Stimulated activated CD4-positive, alpha-beta T cell treated with anti-CD3 and anti-CD28 coated beads, TNF-alpha, amount 100 ng/mL, for 48 hours (primary cell): ENCODE measurements around the gene EXOC3L2.

Experiments
- DNase-seq, 3 donors: peaks; one replicate each; pipeline ENCODE4 v3.0.0-alpha.2; 2020; ENCODE audit warnings: low read depth in 3 of 3

The EXOC3L2 gene

GRCh38 chr19:45179892-45180370 is 65.3 kb downstream of the EXOC3L2 start:
- DNase-seq: no peak

- DNase-seq: no peak
Observed at GRCh38 chr19:45179072-45179891, 65.9 kb downstream of the EXOC3L2 start.

- peak; percentile 99 to 100 (median 99) for DNase-seq
Observed at GRCh38 chr19:45178262-45179071, 66.7 kb downstream of the EXOC3L2 start, which contains the start of gene BLOC1S3. Gene BLOC1S3, plus strand, starts transcription at chr19:45178784. Its CDS starts 513 bp downstream, at chr19:45179297.

GRCh38 chr19:45177817-45178261 is 67.4 kb downstream of the EXOC3L2 start, which contains the start of gene TRAPPC6A:
Gene TRAPPC6A, minus strand, starts transcription at chr19:45178237. Its CDS starts 19 bp downstream, at chr19:45178218.
- DNase-seq: peak in 1 of 3 donors; percentile 43

DNA sequence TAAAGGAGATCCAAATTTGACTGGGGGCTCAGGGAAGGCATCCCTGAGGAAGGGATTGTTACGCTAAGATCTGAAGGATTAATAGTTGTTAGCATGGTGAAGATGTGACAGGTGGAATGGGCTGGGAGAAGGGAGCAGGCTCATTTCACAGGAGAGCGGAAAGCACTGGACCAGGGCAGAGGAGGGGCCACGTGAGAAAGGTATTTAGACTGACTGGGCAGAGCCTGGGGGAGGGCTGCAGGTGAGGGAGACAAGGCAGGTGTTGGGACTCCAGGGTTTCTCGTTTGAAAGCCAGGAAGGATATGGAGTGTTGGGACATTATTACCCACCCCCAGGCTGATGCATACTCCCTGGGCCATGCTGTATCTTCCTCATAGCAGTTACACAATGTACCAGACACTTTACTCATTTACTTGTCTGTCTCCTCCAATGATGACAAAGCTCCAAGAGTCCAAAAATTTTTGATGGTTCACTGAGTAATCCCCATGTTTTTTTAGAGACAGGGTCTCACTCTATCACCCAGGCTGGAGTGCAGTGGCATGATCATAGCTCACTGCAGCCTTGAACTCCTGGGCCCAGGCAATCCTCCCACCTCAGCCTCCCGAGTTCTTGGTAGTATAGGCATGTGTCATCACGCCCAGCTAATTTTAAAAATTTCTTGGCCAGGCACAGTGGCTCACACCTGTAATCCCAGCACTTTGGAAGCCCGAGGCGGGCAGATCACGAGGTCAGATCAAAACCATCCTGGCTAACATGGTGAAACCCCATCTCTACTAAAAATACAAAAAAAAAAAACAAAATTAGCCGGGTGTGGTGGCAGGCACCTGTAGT is 69.5 kb downstream of the EXOC3L2 start:
- no peak for DNase-seq

- DNase-seq: no peak
Observed at GRCh38 chr19:45173816-45174215, 71.4 kb downstream of the EXOC3L2 start.

- no peak for DNase-seq
Observed at GRCh38 chr19:45172611-45173208, 72.5 kb downstream of the EXOC3L2 start.

- no peak for DNase-seq
Observed at GRCh38 chr19:45172173-45172572, 73.0 kb downstream of the EXOC3L2 start.

DNA sequence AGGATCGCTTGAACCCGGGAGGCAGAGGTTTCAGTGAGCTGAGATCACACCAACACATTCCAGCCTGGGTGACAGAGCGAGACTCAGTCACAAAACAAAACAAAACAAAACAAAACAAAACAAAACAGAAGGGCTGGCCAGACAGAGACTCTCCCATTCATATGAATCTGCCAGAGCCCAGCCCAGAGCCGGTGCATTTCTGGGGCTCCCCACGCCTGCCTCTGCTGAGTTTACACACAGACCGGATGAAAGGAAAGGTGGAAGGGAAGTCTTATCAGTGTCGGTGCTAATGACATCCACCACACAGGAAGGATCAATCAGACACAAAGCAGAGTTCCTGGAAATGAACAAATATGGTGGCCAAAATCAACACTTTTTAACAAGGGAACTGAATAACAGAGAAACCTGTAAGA is 74.0 kb downstream of the EXOC3L2 start:
- no peak for DNase-seq

DNA sequence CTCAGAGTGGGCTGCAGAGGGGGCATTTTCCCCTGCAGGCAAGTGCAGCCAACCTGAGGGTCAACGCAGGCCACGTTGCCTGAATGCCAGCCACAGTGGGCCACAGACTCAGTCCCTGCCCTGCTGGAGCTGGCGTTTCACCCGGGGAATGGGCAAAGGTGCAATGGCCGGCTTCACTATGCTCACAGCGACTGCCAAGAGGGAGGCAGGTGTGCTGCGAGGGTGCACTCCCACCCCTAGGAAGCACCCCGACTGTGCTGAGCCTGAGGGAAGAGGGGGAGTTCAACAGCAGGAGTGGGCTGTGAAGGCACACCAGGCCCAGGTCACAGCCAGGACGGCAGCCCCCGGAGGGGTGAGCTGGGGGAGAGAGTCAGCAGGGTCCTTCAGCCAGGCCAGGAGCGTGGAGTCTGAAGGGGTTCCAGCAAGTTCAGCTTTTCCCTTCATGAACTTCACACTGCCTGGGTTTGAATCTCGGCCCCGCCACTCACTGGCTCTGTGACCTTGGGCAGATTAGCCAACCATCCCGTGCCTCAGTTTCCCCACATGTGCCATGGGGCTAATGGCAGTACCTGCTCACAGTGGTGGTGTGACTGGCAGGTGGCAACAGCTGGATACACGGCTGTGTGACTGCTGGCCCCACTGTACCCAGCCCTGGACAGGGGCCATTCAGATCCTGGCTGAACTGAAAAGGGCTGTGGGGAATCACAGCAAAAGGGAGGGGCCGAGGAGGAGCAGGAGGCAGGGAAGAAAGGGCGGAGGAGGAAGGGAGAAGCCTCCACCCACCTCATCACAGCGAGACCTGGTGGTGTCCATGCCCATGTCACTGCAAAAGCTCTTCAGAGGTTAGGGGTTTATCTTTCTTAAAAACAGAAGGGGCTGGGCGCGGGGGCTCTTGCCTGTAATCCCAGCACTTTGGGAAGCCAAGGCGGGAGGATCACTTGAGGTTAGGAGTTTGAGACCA is 74.8 kb downstream of the EXOC3L2 start:
- no peak for DNase-seq

DNA sequence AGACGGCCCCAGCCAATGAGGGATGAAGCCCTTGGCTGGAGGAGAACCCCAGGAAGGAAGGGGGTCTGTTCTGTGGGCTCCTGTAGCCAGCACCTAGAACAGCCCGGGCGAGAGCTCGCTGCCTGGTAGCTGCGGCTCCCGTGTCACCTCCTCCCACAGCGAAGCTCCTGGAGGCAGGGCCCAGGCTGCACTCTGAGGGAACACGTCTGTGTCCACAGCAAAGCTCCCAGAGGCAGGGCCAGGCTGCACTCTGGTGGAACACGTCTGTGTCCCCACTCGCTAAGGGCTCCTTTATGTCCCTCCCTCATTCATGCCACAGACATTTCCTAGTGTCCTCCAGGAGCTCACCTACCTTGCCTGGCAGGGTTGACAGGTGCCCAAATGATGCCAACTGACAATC is 75.6 kb downstream of the EXOC3L2 start:
- no peak for DNase-seq

- DNase-seq: no peak
Observed at GRCh38 chr19:45168767-45169351, 76.3 kb downstream of the EXOC3L2 start.

DNA sequence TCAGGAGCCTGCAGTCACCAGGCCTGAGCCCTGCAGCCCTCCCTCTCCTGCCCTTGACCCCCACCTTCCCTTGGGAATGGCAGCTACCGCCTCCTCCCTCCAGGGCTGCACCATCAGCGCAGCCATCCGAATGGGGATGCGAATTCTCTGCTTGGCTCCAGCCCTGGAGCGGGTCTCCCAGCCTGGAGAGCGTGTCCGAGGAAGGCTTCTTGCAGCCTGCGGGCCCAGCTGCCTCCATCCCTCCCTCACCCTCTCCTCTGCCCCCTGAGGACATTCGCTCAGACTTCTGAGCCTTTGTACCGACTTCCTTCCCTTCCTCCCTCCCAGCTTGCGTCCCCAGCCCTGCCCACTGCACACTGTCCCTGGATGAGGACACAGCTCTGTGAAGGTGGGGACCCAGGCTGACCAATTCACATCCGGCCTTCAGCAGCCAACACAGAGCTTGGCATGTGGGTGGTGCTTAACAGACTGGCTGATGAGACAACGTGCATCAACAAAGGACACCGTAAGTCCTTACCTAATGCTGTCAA is 78.4 kb downstream of the EXOC3L2 start:
- no peak for DNase-seq

DNA sequence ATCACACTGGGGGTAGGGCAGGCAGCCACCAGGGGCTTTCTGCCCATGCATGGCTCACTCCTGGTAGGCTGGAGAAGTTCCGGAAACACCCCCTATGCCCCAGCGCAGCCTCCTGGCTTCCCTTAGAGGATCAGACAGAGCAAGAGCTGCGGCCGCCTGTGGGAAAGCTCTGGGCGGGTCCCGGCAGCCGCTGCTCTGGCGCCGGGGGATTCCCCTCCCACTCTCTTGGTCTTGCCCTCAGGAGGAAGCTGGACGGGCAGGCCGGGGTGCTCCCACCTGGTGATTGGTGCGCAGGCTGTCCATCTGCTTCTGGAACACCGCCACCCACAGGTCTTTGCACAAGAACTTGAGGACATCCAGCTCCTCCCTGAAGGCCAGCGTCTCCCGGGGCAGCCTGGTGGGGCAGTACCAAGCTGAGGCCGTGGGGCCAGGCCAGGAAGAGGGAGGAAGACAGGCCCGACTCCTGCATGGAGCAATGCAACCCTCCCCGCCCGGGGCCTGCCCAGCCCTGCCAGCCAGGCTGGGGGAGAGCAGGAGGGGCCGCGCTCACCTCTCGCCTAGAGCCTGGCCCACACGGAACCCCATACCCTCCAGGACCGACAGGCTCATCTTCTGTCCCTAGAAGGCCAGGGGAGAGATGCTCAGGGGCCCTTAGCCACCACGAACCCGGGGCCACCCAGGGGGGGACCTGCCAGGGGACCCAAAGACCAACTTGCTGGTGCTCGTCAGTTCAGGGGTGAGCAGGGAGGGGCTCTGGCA is 80.5 kb downstream of the EXOC3L2 start:
- no peak for DNase-seq

DNA sequence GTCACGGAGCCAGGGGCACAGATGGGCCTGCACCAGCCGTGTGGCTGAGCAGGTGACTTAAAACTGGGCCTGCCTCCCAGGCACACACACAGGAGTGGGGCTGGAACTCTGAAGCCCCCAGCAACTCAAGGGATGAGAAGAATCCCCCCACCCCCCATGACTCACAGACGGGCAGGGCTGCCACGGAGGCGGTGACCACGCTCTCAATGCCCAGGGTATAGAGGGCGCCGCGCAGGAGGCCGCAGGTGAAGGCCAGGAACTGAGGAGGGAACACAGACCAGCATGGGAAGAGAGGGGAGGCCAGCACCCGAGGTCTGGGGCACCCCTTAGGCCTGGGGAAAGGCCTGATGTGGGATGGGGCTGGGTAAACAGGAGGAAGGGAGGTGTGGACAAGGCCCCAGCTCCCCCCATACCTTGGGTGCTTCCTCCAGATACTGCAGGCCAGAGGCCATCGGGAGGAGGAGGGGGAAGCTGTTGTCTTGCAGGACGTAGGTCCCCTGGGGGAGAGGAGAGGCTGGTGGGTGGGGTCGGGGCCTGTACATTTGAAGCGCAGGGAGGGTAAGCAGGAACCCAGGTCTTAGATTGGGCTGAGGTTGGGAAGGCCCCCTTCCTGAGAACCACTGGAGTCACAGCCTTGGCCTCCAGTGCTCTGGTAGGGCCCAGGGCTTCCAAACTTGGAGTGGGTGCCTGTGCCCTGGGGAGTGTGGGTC is 81.3 kb downstream of the EXOC3L2 start:
- no peak for DNase-seq

- no peak for DNase-seq
Observed at GRCh38 chr19:45163156-45163555, 82.1 kb downstream of the EXOC3L2 start.

DNA sequence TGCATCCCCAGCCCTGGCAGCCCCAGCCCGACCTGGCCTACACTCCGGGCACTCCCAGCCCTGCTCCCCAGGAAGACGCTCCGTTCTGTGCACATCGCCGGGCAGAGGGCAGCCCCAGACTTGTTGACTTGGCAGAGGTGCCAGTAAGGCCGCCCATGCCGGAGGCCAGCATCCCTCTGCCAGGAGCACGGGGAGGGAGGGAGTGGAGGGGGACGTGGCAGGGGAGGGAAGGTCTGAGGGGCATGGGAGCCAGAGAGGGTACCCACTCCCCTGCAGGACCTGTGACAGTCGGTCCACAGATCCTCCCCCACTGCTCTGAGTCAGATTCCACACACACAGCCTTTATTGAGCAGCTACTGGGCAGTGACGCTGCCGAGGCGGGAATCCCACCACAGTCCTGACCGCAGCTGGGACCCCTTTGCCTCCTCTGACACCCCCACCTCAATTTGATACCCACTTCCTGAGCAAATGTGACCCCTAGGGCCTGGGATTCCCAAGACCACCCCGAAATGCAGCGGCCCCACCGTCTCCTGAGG is 82.5 kb downstream of the EXOC3L2 start:
- DNase-seq: no peak
